SK-N-SH treated with all-trans-retinoic acid at 6 μM for 48 hours (cell line): ENCODE data around the gene TTC3.

Source experiments
- CREB5 ChIP-seq: fragments of 250-450 bp; sonication (Bioruptor Pico); IDR thresholded peaks from 2 replicates; pipeline ENCODE4 v1.5.1; 2020; ENCODE audit warnings: low read depth, mild to moderate bottlenecking, moderate library complexity
- GLIS3 ChIP-seq: fragments of 250-450 bp; sonication (Bioruptor Pico); IDR thresholded peaks from 2 replicates; pipeline ENCODE4 v1.5.0; 2020; ENCODE audit warnings: mild to moderate bottlenecking, moderate library complexity
- PATZ1 ChIP-seq: fragments of 250-450 bp; sonication (Bioruptor Pico); IDR thresholded peaks from 2 replicates; pipeline ENCODE4 v1.8.0; 2020; ENCODE audit warnings: mild to moderate bottlenecking, moderate library complexity, borderline replicate concordance
- RARB ChIP-seq: fragments of 250-450 bp; sonication (Bioruptor Pico); IDR thresholded peaks from 2 replicates; pipeline ENCODE4 v1.8.0; 2021; ENCODE audit warnings: mild to moderate bottlenecking, moderate library complexity
- ZC3H10 ChIP-seq: fragments of 250-450 bp; sonication (Bioruptor Pico); IDR thresholded peaks from 2 replicates; pipeline ENCODE4 v1.5.1; 2021; ENCODE audit warnings: mild to moderate bottlenecking, moderate library complexity
- ZNF8 ChIP-seq: fragments of 450-650 bp; formaldehyde crosslinking; IDR thresholded peaks from 2 replicates; pipeline ENCODE4 v1.5.0; 2020; ENCODE audit warnings: mild to moderate bottlenecking, moderate library complexity

- TF ChIP-seq GLIS3 (no peak), ZC3H10 (no peak), PATZ1 (CRISPR knock-in tag) (no peak), RARB (CRISPR knock-in tag) (no peak), ZNF8 (CRISPR knock-in tag) (no peak), CREB5 (CRISPR knock-in tag) (no peak)
These were observed 27.9 kb upstream of the TTC3 start for GRCh38 chr21:37045149-37045548.
